HFFc6 (cell line): Measurements from ENCODE around the gene NAV3. TPM values are rescaled to one million over a fixed set of nuclear protein-coding genes. Genes with fewer than 3 reads are reported as not detected.

Source experiments
- DNase-seq: peaks from one replicate; pipeline ENCODE4 v3.0.0-alpha.2; 2018
- H3K27ac Mint-ChIP-seq: 2 replicates; pipeline ENCODE4 v1.8.0; 2020; ENCODE audit warnings: mild to moderate bottlenecking, mixed read lengths
- H3K27me3 Mint-ChIP-seq: 2 replicates; pipeline ENCODE4 v1.8.0; 2021; ENCODE audit warnings: mild to moderate bottlenecking, moderate library complexity, mixed read lengths; ENCODE audit not compliant: insufficient read depth
- H3K36me3 Mint-ChIP-seq: 2 replicates; pipeline ENCODE4 v1.8.0; 2021; ENCODE audit warnings: low read depth, mixed read lengths
- H3K4me1 Mint-ChIP-seq: 2 replicates; pipeline ENCODE4 v1.8.0; 2020; ENCODE audit warnings: low read depth, mixed read lengths
- H3K4me3 Mint-ChIP-seq: 2 replicates; pipeline ENCODE4 v1.8.0; 2020; ENCODE audit warnings: mild to moderate bottlenecking, moderate library complexity, mixed read lengths
- H3K9me3 Mint-ChIP-seq: 2 replicates; pipeline ENCODE4 v1.8.0; 2020; ENCODE audit warnings: mild to moderate bottlenecking, mixed read lengths
- CTCF ChIP-seq: fragments of 200-600 bp; sonication (generic); IDR thresholded peaks from 2 replicates; pipeline ENCODE4 v1.5.0; 2021; ENCODE audit warnings: antibody characterized with exemption, mild to moderate bottlenecking
- total RNA-seq, 6 experiments: library from RNA; stranded (reverse); fragmentation: NEBNext Ultra II Directional; extraction: Animal tissue kit (Norgen Biotek cat#: 25700); gene quantifications; 2 replicates in 1 of 6; 3 replicates in 5 of 6; pipeline ENCODE4 v1.2.3, GENCODE V29; 2021

The NAV3 gene
- total RNA-seq, 6 experiments from 2014 or later, result 86.7 to 142 (median 107) TPM

DNA sequence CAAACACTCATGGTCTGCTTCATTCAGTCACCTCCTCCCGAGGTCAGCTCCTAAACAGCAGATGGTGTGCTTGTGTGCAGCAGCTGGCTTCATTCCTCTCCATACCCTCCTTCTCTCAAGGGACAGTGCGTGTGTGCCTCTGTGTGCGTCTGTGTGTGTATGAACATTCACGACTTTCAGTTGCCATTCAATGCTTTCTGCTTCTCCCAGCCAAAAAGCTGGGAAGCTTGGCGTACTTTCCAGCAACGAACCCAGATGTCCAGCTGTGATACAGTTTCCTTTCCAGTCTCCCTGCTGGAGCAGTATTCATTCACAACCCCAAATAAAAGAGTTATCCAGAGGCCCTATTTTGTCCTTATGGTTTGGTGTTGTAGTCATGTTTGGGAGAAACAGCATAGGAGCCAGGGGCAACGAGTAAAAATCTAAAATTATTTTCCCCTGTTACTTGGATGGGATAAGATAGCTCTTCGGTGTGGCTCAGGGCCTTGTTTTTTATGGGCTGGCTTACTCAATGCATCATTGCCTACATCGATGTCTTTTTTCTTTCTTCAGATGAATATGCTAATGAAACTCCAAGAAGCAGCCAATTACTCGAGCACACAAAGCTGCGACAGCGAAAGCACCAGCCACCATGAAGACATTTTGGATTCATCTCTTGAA is 379.3 kb downstream of the NAV3 start:
- Mint-ChIP-seq H3K4me1 (peaks cover 47% of the 10 kb centered on the region), H3K4me3 (no peak overlapping the region), H3K27me3 (peaks cover 2% of the 10 kb centered on the region), H3K36me3 (peaks cover 67% of the 10 kb centered on the region), H3K9me3 (no peaks in the 10 kb centered on the region), H3K27ac (peak overlapping the region; percentile 94)
- TF ChIP-seq CTCF, result no peak
- no peak for DNase-seq

GRCh38 chr12:78210506-78210860 is 379.8 kb downstream of the NAV3 start:
- DNase-seq, result no peak
- H3K27me3 Mint-ChIP-seq, result peaks cover 2% of the 10 kb centered on the region
- no peak for TF ChIP-seq CTCF
- peak overlapping the region; percentile 40; the same call in 1 of the 2 replicates for H3K4me3 Mint-ChIP-seq
- H3K9me3 Mint-ChIP-seq, result no peaks in the 10 kb centered on the region
- H3K4me1 Mint-ChIP-seq, result peaks cover 45% of the 10 kb centered on the region
- peaks cover 65% of the 10 kb centered on the region for H3K36me3 Mint-ChIP-seq
- H3K27ac Mint-ChIP-seq, result peak overlapping the region; percentile 94

- Mint-ChIP-seq H3K36me3 (peaks cover 64% of the 10 kb centered on the region), H3K4me3 (peak overlapping the region; percentile 40), H3K4me1 (peaks cover 45% of the 10 kb centered on the region), H3K9me3 (no peaks in the 10 kb centered on the region), H3K27me3 (peaks cover 2% of the 10 kb centered on the region), H3K27ac (peak overlapping the region; percentile 94)
- TF ChIP-seq CTCF, result no peak
- DNase-seq, result peak; percentile 80
Observed at GRCh38 chr12:78210894-78211302, 380.2 kb downstream of the NAV3 start.

DNA sequence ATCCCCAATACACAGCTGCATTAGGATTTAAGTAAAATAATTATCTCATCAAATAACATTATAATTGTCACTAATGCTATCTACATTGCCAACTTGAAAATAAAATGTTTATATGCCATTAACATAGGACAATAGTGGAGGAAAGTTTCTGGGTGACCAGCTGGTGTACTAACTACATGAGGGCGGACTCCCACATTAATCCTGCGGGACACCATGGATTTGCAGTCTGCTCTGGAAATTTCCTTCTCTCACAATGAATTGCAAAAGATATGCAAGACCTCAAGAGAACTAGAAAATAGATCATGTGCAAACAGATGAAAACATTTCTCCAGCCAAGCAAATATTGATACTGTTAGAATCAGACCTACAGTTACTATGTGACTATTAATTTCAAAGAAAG is 390.1 kb downstream of the NAV3 start:
- H3K27me3 Mint-ChIP-seq, result peaks cover 5% of the 10 kb centered on the region; the same call in 1 of the 2 replicates
- no peak overlapping the region for H3K27ac Mint-ChIP-seq
- H3K36me3 Mint-ChIP-seq, result no peaks in the 10 kb centered on the region
- no peak overlapping the region for H3K4me3 Mint-ChIP-seq
- no peaks in the 10 kb centered on the region for H3K9me3 Mint-ChIP-seq
- no peak for DNase-seq
- no peak for TF ChIP-seq CTCF
- H3K4me1 Mint-ChIP-seq, result no peaks in the 10 kb centered on the region

DNA sequence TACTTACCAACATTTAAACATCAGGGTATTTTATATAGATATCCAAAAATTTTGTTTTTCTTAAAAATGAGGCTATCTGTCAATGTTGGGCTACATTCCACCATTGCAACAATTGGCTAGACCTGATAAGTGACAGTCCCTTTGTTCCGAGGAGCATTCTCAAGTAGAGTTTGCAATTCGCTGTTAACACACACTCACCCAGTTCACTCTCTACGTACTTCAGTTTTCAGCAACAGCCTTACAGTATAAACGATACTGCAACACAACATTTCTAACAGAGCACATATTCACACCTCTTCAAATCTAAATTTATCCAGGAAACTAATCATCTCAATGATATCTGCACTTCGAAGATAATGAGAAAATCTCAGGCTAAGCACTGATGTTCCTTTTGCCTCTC is 393.5 kb downstream of the NAV3 start:
- Mint-ChIP-seq H3K9me3 (no peaks in the 10 kb centered on the region; the same call in 1 of the 2 replicates), H3K27ac (no peak overlapping the region), H3K27me3 (peaks cover 2% of the 10 kb centered on the region; the same call in 1 of the 2 replicates), H3K36me3 (no peaks in the 10 kb centered on the region), H3K4me3 (no peak overlapping the region), H3K4me1 (peaks cover 8% of the 10 kb centered on the region)
- DNase-seq, result no peak
- no peak for TF ChIP-seq CTCF
